WTC11 (cell line): Measurements from ENCODE around the gene CD84. TPM values are rescaled to one million over a fixed set of nuclear protein-coding genes. Genes with fewer than 3 reads are reported as not detected.

Experiments used
- ATAC-seq: fragments of 200-7000 bp; cut with Tn5 transposase; 2 replicates; pipeline ENCODE4 v1.10.0; 2021; ENCODE audit warnings: mild to moderate bottlenecking, moderate library complexity
- CTCF ChIA-PET: fragments of 300-600 bp; sonication (Branson Sonifier 250); formaldehyde crosslinking; loops from one replicate; lab custom pipeline; 2021; ENCODE audit warnings: antibody characterized with exemption; lab: Charles Lee
- POLR2A ChIA-PET: fragments of 350-600 bp; sonication (Branson Sonifier 250); formaldehyde crosslinking; loops from one replicate; lab custom pipeline; 2021; ENCODE audit warnings: antibody characterized with exemption; lab: Charles Lee
- DNase-seq: peaks from one replicate; pipeline ENCODE4 v3.0.0; 2021; ENCODE audit warnings: low spot score
- H3K27ac Mint-ChIP-seq: 2 replicates; pipeline ENCODE4 v1.8.0; 2021; ENCODE audit warnings: mixed read lengths
- H3K27me3 Mint-ChIP-seq: 2 replicates; pipeline ENCODE4 v1.8.0; 2021; ENCODE audit warnings: low read depth, mild to moderate bottlenecking, moderate library complexity, mixed read lengths
- H3K36me3 Mint-ChIP-seq: 2 replicates; pipeline ENCODE4 v1.8.0; 2021; ENCODE audit warnings: mixed read lengths
- H3K4me1 Mint-ChIP-seq: 2 replicates; pipeline ENCODE4 v1.8.0; 2022; ENCODE audit warnings: mixed read lengths
- H3K4me3 Mint-ChIP-seq: 2 replicates; pipeline ENCODE4 v1.8.0; 2021; ENCODE audit warnings: mild to moderate bottlenecking, moderate library complexity, mixed read lengths
- H3K9me3 Mint-ChIP-seq: 2 replicates; pipeline ENCODE4 v1.8.0; 2021; ENCODE audit warnings: mixed read lengths
- CREB1 ChIP-seq: sonication (generic); formaldehyde crosslinking; IDR thresholded peaks from 2 replicates; pipeline ENCODE4 v1.8.0; 2023; ENCODE audit warnings: mild to moderate bottlenecking, missing genetic modification reagents
- CTCF ChIP-seq: fragments of 200-600 bp; IDR thresholded peaks from 2 replicates; pipeline ENCODE4 v1.8.0; 2022; ENCODE audit warnings: antibody characterized with exemption
- E2F5 ChIP-seq: sonication (generic); formaldehyde crosslinking; IDR thresholded peaks from 2 replicates; pipeline ENCODE4 v1.8.1; 2022; ENCODE audit warnings: mild to moderate bottlenecking, moderate library complexity, missing genetic modification reagents
- ESRRA ChIP-seq: sonication (generic); formaldehyde crosslinking; IDR thresholded peaks from 2 replicates; pipeline ENCODE4 v1.8.1; 2022; ENCODE audit warnings: mild to moderate bottlenecking, missing genetic modification reagents, borderline replicate concordance
- NFE2L1 ChIP-seq: sonication (generic); formaldehyde crosslinking; IDR thresholded peaks from 2 replicates; pipeline ENCODE4 v1.8.1; 2023; ENCODE audit warnings: missing genetic modification reagents
- OVOL2 ChIP-seq: fragments of 250-450 bp; sonication (Bioruptor Pico); IDR thresholded peaks from 2 replicates; pipeline ENCODE4 v1.9.0; 2021; ENCODE audit warnings: mild to moderate bottlenecking, borderline replicate concordance
- PRDM15 ChIP-seq: sonication (generic); formaldehyde crosslinking; IDR thresholded peaks from 2 replicates; pipeline ENCODE4 v1.8.0; 2022; ENCODE audit warnings: missing genetic modification reagents
- PRRX2 ChIP-seq: fragments of 250-450 bp; sonication (Bioruptor Pico); IDR thresholded peaks from 2 replicates; pipeline ENCODE4 v1.8.0; 2021; ENCODE audit warnings: mild to moderate bottlenecking
- SOX15 ChIP-seq: fragments of 250-450 bp; sonication (Bioruptor Pico); IDR thresholded peaks from 2 replicates; pipeline ENCODE4 v1.9.0; 2021; ENCODE audit warnings: mild to moderate bottlenecking
- SP1 ChIP-seq: sonication (generic); formaldehyde crosslinking; conservative IDR thresholded peaks from 2 replicates; pipeline ENCODE4 v1.8.1; 2022; ENCODE audit warnings: missing genetic modification reagents
- total RNA-seq: library from RNA; stranded (reverse); gene quantifications from 3 replicates; pipeline ENCODE4 v1.2.3, GENCODE V29; 2021
- TF ChIP-seq, protein P1 (sequence below): sonication (generic); formaldehyde crosslinking; IDR thresholded peaks from 2 replicates; pipeline ENCODE4 v1.8.1; 2023; ENCODE audit warnings: mild to moderate bottlenecking, missing genetic modification reagents, moderate library complexity
- TF ChIP-seq, protein P2 (sequence below): fragments of 250-450 bp; sonication (Bioruptor Pico); IDR thresholded peaks from 2 replicates; pipeline ENCODE4 v1.9.0; 2021; ENCODE audit warnings: moderate library complexity, mild to moderate bottlenecking, inconsistent platforms, borderline replicate concordance
- TF ChIP-seq, protein P3 (sequence below): fragments of 250-450 bp; sonication (Bioruptor Pico); IDR thresholded peaks from 2 replicates; pipeline ENCODE4 v1.9.0; 2021; ENCODE audit warnings: mild to moderate bottlenecking
- TF ChIP-seq, protein P4 (sequence below): sonication (generic); formaldehyde crosslinking; IDR thresholded peaks from 2 replicates; pipeline ENCODE4 v1.8.0; 2023; ENCODE audit warnings: missing genetic modification reagents
- TF ChIP-seq, protein P5 (sequence below): sonication (generic); formaldehyde crosslinking; IDR thresholded peaks from 2 replicates; pipeline ENCODE4 v1.8.1; 2023; ENCODE audit warnings: mild to moderate bottlenecking, missing genetic modification reagents, borderline replicate concordance
- TF ChIP-seq, protein P6 (sequence below): fragments of 250-450 bp; sonication (Bioruptor Pico); conservative IDR thresholded peaks from 2 replicates; pipeline ENCODE4 v1.9.0; 2021; ENCODE audit warnings: mild to moderate bottlenecking

CD84 gene
- total RNA-seq, 1 experiment from 2014 or later: 0.17 TPM

DNA sequence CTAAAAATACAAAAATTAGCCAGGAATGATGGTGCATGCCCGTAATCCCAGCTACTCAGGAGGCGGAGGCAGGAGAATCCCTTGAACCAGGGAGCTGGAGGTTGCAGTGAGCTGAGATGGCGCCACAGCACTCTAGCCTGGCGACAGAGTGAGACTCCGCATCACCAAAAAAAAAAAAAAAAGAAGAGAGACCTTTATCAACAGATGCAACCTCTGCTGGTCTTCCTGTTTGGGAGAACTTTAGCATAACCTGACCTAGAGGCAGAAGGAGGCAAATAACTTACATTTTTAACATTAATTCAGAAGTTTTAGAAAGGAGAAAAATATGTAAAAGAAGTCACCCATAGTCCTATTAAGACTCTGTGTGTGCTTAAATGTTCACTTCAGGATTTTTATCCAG lies 35.1 kb upstream of the CD84 start:
- Mint-ChIP-seq H3K4me1 (peaks cover 31% of the 10 kb centered on the region), H3K4me3 (no peak overlapping the region), H3K36me3 (peaks cover 7% of the 10 kb centered on the region), H3K27me3 (no peaks in the 10 kb centered on the region), H3K27ac (no peak overlapping the region), H3K9me3 (peaks cover 11% of the 10 kb centered on the region)
- ATAC-seq (peak; percentile 36; the same call in 1 of the 2 replicates), DNase-seq (no peak)
- POLR2A ChIA-PET: no interaction called here
- CTCF ChIA-PET: interaction anchor here (0.7 to 2.1 kb wide), 2 partner anchors 52 to 61 kb away, joined by 3 to 7 read pairs; no protein-coding TSS in a partner anchor
- TF ChIP-seq OVOL2 (CRISPR knock-in tag): no peak
- TF ChIP-seq, protein P1, sequence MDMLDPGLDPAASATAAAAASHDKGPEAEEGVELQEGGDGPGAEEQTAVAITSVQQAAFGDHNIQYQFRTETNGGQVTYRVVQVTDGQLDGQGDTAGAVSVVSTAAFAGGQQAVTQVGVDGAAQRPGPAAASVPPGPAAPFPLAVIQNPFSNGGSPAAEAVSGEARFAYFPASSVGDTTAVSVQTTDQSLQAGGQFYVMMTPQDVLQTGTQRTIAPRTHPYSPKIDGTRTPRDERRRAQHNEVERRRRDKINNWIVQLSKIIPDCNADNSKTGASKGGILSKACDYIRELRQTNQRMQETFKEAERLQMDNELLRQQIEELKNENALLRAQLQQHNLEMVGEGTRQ: no peak
- no peak for TF ChIP-seq E2F5
- TF ChIP-seq PRDM15 (CRISPR knock-in tag): no peak

GRCh38 chr1:160612613-160613218 lies 33.4 kb upstream of the CD84 start:
- Mint-ChIP-seq H3K27me3 (no peaks in the 10 kb centered on the region), H3K4me3 (no peak overlapping the region)
- CTCF ChIA-PET: interaction anchor here (1.1 to 1.8 kb wide), 3 partner anchors 60 to 184 kb away, joined by 3 to 5 read pairs (median 4); no protein-coding TSS in a partner anchor
- TF ChIP-seq CREB1 (CRISPR knock-in tag) (no peak), PRRX2 (no peak), ESRRA (no peak), SOX15 (no peak), CTCF (no peak), SP1 (CRISPR knock-in tag) (no peak), NFE2L1 (CRISPR knock-in tag) (no peak)
- TF ChIP-seq, protein P2, sequence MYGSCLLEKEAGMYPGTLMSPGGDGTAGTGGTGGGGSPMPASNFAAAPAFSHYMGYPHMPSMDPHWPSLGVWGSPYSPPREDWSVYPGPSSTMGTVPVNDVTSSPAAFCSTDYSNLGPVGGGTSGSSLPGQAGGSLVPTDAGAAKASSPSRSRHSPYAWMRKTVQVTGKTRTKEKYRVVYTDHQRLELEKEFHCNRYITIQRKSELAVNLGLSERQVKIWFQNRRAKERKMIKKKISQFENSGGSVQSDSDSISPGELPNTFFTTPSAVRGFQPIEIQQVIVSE (CRISPR knock-in tag): no peak
- TF ChIP-seq, protein P3, sequence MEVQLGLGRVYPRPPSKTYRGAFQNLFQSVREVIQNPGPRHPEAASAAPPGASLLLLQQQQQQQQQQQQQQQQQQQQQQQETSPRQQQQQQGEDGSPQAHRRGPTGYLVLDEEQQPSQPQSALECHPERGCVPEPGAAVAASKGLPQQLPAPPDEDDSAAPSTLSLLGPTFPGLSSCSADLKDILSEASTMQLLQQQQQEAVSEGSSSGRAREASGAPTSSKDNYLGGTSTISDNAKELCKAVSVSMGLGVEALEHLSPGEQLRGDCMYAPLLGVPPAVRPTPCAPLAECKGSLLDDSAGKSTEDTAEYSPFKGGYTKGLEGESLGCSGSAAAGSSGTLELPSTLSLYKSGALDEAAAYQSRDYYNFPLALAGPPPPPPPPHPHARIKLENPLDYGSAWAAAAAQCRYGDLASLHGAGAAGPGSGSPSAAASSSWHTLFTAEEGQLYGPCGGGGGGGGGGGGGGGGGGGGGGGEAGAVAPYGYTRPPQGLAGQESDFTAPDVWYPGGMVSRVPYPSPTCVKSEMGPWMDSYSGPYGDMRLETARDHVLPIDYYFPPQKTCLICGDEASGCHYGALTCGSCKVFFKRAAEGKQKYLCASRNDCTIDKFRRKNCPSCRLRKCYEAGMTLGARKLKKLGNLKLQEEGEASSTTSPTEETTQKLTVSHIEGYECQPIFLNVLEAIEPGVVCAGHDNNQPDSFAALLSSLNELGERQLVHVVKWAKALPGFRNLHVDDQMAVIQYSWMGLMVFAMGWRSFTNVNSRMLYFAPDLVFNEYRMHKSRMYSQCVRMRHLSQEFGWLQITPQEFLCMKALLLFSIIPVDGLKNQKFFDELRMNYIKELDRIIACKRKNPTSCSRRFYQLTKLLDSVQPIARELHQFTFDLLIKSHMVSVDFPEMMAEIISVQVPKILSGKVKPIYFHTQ: no peak
- TF ChIP-seq, protein P4, sequence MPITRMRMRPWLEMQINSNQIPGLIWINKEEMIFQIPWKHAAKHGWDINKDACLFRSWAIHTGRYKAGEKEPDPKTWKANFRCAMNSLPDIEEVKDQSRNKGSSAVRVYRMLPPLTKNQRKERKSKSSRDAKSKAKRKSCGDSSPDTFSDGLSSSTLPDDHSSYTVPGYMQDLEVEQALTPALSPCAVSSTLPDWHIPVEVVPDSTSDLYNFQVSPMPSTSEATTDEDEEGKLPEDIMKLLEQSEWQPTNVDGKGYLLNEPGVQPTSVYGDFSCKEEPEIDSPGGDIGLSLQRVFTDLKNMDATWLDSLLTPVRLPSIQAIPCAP: no peak
- TF ChIP-seq, protein P5, sequence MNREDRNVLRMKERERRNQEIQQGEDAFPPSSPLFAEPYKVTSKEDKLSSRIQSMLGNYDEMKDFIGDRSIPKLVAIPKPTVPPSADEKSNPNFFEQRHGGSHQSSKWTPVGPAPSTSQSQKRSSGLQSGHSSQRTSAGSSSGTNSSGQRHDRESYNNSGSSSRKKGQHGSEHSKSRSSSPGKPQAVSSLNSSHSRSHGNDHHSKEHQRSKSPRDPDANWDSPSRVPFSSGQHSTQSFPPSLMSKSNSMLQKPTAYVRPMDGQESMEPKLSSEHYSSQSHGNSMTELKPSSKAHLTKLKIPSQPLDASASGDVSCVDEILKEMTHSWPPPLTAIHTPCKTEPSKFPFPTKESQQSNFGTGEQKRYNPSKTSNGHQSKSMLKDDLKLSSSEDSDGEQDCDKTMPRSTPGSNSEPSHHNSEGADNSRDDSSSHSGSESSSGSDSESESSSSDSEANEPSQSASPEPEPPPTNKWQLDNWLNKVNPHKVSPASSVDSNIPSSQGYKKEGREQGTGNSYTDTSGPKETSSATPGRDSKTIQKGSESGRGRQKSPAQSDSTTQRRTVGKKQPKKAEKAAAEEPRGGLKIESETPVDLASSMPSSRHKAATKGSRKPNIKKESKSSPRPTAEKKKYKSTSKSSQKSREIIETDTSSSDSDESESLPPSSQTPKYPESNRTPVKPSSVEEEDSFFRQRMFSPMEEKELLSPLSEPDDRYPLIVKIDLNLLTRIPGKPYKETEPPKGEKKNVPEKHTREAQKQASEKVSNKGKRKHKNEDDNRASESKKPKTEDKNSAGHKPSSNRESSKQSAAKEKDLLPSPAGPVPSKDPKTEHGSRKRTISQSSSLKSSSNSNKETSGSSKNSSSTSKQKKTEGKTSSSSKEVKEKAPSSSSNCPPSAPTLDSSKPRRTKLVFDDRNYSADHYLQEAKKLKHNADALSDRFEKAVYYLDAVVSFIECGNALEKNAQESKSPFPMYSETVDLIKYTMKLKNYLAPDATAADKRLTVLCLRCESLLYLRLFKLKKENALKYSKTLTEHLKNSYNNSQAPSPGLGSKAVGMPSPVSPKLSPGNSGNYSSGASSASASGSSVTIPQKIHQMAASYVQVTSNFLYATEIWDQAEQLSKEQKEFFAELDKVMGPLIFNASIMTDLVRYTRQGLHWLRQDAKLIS: no peak
- TF ChIP-seq, protein P6, sequence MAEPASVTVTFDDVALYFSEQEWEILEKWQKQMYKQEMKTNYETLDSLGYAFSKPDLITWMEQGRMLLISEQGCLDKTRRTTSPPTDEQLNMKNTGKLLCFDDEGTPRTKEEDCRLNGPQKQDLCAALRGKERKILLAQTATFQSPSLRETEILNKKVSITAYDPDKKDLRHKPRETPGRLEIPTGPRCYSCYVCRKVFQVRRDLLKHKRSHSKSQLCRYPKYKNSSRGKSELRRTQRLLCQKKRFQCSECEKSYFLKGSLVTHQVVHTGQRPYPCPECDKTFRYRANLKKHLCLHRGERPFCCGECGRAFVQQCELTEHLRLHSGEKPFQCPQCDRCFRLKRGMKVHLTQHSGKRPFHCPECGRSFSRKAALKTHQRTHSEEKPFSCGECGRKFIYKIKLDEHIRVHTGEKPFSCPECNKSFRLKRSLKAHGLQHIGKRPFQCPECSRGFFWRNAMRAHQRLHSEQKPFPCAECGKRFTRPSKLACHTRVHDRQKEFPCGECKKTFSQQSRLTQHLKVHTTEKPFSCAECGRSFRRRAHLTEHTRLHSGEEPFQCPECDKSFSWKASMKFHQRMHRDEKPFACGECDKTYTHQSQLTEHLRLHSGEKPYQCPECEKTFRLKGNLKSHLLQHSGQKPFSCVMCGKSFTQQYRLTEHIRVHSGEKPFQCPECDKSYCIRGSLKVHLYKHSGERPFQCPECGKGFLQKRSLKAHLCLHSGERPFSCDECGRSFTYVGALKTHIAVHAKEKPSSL: no peak

More at GRCh38 chr1:160612613-160613218, 33.4 kb upstream of the CD84 start:
- no peaks in the 10 kb centered on the region for H3K36me3 Mint-ChIP-seq
- no peaks in the 10 kb centered on the region for H3K9me3 Mint-ChIP-seq
- ATAC-seq (no peak), DNase-seq (no peak)
- POLR2A ChIA-PET: no interaction called here
- peaks cover 42% of the 10 kb centered on the region for H3K4me1 Mint-ChIP-seq
- no peak overlapping the region; the same call in 1 of the 2 replicates for H3K27ac Mint-ChIP-seq
